GM12891 (cell line): ENCODE results near the gene ALKBH1.

ENCODE experiments used
- PAX5 ChIP-seq: IDR thresholded peaks from 2 replicates; pipeline ENCODE4 v1.6.1; 2011; ENCODE audit warnings: low read length, moderate library complexity, mild to moderate bottlenecking; ENCODE audit not compliant: insufficient read depth, severe bottlenecking
- POLR2A ChIP-seq: IDR thresholded peaks from 2 replicates; pipeline ENCODE4 v1.6.1; 2011; ENCODE audit warnings: low read depth, low read length, control low read depth
- POLR2AphosphoS5 ChIP-seq: IDR thresholded peaks from 2 replicates; pipeline ENCODE4 v1.6.1; 2011; ENCODE audit warnings: low read depth, low read length, control low read depth
- POU2F2 ChIP-seq: IDR thresholded peaks from 2 replicates; pipeline ENCODE4 v1.6.1; 2011; ENCODE audit warnings: low read depth, mild to moderate bottlenecking, control low read depth, low read length, moderate library complexity
- SPI1 ChIP-seq: IDR thresholded peaks from 2 replicates; pipeline ENCODE4 v1.6.1; 2011; ENCODE audit warnings: low read depth, low read length, control low read depth
- TAF1 ChIP-seq: IDR thresholded peaks from 2 replicates; pipeline ENCODE4 v1.6.1; 2011; ENCODE audit warnings: low read depth, low read length, control low read depth

DNA sequence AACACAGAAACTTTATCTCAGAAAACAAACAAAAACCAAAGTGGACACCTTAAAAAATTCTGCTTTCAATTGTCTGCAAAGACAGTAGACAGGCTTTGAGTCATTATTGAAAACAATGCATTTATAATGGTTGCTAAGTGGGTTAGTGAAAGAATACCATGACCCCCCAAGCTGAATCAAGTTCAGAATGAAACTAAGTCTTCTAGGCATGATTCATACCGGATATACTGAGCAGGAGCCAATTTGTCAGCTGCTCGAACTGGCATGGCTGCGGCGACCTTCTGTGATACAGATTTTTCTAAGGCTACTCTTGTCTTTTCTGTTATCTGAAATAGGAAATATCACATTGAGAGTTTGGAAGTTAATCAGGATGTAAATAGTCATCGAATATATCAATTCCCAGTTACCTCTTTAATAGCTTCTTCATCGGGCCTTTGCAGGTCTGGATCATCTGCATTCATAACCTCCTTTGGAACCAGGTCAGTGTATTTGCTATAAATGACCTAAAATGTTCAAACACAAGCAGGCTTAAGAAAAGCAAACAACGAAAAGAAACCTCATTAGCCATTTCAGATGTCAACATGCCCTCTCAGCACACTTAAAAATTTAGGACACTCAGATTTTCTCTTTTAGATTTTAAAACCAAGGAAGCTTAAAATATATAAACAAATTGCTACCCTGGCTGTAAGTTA, 30.9 kb upstream of the ALKBH1 start:
- no peak for TF ChIP-seq POLR2A
- no peak for TF ChIP-seq POLR2AphosphoS5
- TF ChIP-seq TAF1, result no peak
- no peak for TF ChIP-seq SPI1
- no peak for TF ChIP-seq PAX5
- no peak for TF ChIP-seq POU2F2
